Liver (tissue), 3 donors: Measurements from ENCODE around the gene KATNIP.

Source experiments
- JUND ChIP-seq, 2 donors: IDR thresholded peaks; 2 replicates each; pipeline ENCODE4 v1.6.1; 2016; ENCODE audit warnings: antibody characterized with exemption in 2 of 2
- RXRA ChIP-seq, 2 donors: IDR thresholded peaks; 2 replicates each; pipeline ENCODE4 v1.6.1; 2017 to 2018; ENCODE audit warnings: antibody characterized with exemption in 2 of 2, mild to moderate bottlenecking in 1 of 2
- SP1 ChIP-seq: IDR thresholded peaks from 2 replicates; pipeline ENCODE4 v1.6.1; 2018; ENCODE audit warnings: antibody characterized with exemption, mild to moderate bottlenecking
- TF ChIP-seq, protein P1 (sequence below): fragments of 150-350 bp; IDR thresholded peaks from 2 replicates; pipeline ENCODE4 v1.5.1; 2017; ENCODE audit warnings: improper control_type of control experiment, low read depth, low read length; ENCODE audit not compliant: missing input control
- donor health status: healthy.
- donor health status: healthy.

DNA sequence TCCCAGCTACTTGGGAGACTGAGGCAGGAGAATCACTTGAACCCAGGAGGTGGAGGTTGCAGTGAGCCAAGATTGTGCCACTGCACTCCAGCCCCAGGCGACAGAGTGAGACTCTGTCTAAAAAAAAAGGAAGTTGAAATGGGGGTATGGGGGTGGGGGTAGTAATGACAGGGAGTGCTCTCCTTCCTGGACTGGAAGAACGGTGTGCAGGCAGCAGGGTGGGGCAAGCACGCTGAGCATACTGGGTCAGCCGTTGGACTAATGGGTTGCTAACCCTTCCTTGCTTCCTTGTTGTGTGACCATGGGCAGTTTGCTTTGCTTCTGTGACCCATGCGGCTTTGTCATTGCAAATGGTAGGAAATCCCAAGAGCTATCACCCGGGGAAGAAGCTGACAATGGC lies 16.5 kb downstream of the KATNIP start:
- TF ChIP-seq SP1 (no peak), JUND (IDR thresholded peaks at IDR 0.05) (no peak), RXRA (IDR thresholded peaks at IDR 0.05) (no peak)
- TF ChIP-seq, protein P1, sequence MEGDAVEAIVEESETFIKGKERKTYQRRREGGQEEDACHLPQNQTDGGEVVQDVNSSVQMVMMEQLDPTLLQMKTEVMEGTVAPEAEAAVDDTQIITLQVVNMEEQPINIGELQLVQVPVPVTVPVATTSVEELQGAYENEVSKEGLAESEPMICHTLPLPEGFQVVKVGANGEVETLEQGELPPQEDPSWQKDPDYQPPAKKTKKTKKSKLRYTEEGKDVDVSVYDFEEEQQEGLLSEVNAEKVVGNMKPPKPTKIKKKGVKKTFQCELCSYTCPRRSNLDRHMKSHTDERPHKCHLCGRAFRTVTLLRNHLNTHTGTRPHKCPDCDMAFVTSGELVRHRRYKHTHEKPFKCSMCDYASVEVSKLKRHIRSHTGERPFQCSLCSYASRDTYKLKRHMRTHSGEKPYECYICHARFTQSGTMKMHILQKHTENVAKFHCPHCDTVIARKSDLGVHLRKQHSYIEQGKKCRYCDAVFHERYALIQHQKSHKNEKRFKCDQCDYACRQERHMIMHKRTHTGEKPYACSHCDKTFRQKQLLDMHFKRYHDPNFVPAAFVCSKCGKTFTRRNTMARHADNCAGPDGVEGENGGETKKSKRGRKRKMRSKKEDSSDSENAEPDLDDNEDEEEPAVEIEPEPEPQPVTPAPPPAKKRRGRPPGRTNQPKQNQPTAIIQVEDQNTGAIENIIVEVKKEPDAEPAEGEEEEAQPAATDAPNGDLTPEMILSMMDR, result no peak
